ENCODE results near the gene CCDC92B. TPM values are rescaled to one million over a fixed set of nuclear protein-coding genes. Genes with fewer than 3 reads are reported as not detected.

The CCDC92B gene
- total RNA-seq, 1 donor from 2014 or later = not detected

DNA sequence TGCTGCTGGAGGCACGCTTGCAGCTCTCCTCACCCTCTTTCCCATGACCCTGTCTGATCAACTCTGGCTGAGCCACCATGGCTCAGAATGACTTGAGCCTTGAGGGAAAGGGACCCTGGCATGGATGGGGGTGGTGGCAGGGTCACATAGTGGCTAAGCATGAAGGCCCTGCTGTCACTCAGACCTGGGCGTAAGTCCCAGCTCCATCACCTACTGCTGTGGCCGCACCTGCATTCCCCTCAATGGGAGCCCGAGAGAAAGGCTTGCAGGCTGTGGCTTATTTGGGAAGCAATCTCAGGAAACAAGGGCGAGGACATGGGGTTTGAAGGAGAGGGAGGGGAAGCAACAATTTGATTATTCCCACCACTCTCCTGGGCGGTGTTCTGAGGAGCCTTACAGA, 29.0 kb upstream of the CCDC92B start:
- DNase-seq (ENCODE audit: low read depth, low spot score) = no peak

DNA sequence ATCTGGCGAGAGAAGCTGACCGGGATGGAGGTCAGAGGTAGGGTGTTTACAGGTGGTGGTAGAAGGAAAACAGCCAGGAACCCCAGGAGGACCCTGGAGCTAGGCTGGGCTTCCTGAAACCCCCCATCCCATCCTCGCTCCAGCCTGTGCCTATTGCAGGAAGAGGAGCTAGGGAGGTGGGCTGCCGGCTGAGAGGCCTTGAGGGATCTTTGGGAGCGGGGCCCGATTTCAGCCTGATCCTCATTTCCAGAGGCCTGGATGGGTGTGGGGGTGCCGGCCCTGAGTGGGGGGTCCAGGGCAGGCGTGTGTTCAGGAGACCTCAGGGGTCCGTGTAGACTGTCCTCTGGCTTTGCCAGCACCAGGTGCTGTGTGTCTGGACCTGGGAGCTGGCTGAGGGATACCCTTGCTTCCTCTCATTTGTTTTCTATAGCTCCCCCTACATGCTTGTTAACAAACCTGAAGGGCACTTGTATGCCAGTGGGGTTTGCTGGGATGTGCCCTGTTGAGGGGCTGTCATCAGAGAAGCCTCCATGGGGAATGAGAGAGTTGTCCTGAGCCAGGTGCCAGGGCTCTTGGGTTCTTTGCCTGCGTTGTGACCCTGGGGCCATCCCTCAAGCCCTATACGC, 27.9 kb upstream of the CCDC92B start:
- DNase-seq (ENCODE audit: low read depth, low spot score) = no peak

DNA sequence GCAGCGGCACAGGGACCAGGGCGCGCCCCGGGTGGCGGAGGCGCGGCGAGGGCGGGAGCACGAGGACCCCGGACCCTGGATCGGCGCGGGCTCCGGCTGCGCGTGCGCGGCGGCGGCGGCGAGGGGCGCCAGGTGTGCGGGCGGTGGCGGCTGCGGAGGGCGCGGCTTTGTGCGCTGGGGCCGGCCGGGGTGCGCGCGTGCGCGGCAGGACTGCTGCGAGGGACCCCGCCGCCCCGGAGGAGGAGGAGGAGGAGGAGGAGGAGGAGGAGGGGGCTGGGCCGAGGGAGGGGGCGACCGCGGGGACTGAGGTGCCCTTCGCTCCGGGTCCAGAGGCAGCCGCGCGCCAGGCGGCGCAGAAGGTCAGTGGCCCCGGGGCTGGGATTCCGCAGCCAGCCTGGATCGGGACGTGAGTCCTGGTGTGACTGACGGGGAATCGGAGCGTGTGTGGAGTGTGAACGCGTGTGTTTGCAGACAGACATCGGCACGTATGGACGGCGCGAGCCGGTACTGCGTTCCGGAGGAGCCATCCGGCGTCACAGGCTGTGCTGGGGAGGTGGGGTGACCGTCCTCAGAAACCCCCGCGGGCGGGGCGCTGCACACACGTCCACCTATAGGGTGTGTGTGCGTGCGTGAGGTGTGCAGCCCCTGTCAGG, 27.3 kb upstream of the CCDC92B start:
- no peak for DNase-seq (ENCODE audit: low read depth, low spot score)

DNA sequence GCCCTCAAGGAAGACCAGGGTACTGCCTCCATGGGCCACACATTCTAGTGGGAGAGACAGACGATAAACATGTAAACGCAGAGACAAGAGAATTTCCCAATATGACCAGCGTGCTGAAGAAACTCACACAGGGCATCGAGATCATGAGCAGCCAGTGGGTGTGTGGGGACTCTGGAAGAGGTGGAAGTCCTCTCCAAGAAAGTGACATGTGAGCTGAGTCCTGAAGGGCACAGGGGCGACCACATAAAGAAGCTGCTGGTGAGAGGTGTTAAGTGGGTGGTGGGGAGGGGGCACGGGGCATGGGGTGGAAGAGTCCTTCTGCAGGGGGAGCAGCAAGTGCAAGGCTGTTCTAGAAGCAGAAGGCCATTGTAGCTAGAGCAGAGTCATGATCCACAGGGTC, 25.8 kb upstream of the CCDC92B start:
- no peak for DNase-seq (ENCODE audit: low read depth, low spot score)

DNA sequence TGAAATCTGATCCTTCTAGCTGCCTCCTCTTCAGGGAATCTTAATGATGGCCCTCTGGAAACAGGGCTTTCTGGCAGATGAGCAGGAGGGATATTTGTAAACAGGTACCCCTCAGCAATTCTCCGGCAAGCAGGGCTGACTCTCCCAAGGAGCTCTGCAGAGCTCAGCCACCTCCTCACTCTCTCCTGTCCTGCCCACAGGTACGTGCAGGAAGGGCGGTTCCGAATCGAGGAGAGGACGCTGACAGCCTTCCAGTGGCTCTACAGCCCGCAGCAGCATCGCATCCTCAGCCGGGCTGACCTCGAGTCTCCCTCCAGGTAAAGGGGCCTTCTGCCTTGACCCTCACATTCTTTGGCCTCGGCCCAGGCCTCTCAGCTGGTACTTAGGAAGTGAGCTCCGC, 20.7 kb upstream of the CCDC92B start:
- no peak for DNase-seq (ENCODE audit: low read depth, low spot score)

DNA sequence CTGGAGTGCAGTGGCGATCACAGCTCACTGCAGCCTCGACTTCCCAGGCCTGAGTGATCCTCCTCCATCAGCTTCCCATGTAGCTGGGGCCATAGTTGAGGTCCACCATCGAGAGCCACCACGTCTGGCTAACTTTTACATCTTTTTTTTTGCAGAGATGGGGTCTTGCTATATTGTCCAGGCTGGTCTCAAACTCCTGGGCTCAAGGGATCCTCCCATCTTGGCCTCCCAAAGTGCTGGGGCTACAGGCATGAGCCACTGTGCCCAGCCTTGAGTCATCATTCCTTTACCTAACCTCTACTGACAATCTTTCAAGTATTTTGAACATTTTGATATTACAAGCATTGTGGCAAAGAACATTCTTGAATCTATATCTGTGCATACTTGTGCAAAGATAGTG, 9.4 kb upstream of the CCDC92B start:
- DNase-seq (ENCODE audit: low read depth, low spot score) = no peak

DNA sequence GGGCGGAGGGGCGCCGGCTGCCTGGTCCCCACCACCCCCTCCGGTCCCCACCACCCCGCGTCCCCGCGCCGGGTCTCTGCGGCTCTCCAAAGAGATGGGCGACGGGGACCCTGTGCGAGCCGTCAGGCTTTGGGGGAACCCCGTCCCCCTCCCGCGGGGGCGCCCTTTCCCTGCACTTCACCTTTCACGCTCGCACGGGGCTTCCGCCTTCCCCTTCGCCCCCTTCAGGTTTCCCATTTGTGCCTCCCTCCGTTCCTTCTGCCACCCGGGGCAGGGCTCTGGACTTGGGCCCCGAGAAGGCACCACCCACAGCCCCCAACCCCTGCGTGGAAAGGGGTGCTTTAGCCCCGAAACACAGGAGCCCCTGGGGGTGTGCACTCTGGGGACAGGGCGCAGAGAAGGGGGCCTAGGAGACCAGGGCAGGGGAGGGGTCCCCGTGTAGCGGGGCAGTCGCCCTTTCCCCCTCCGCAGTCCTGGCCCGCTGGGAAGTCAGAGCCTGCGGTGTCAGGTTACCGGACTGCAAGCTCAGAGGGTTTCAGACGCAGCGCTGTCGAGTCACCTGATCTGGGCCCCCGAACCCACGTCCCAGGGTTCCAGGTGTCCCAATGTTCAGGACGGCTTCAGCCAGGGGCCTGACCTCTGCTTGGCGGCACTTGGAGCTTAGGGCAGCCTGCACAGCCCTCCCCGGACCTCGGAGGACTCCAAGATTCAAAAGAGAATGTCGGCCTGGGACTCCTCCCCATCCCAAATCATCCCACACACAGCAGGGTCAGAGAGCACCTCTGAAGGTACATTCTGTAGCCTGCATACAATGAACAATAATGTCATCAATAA, 6.7 kb upstream of the CCDC92B start:
- DNase-seq (ENCODE audit: low read depth, low spot score) = no peak

DNA sequence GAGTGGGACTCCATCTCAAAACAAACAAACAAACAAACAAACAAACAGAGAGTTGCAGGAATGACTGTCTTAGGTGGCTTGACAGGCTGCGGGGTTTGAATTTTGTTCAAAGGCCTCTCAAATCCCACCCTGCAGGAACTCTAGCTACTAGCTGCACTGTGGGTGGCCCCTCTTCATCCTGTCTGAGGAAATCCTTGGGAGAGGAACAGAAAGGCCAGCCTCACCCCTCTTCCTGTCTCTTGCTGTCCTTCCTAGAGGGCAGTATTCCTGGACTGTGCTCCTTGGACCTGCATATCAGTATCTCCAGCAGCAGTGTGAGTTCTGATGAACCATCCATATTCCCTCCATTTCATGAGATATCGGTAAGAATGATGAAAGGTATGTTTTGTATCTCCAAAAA, 2.0 kb upstream of the CCDC92B start:
- no peak for DNase-seq (ENCODE audit: low read depth, low spot score)

DNA sequence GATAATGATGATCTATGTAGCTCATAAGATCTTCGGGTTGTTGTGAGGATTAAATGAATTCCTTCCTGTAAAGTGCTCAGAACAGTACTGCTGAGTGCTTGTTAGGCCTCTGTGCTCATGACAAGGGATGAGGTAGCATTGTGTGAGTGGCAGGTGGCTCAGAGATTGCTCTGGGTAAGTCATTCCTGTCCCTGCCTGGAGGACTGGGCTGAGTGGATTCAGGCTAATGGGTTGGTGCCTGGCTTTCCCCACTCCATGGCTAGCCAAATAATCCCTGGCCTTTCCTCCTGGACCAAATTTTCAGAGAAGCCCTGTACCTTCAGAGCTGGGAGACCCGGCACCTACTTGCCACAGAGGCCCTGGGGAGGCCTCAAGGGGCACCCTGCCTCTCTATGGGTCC, 1.3 kb upstream of the CCDC92B start:
- no peak for DNase-seq (ENCODE audit: low read depth, low spot score)

DNA sequence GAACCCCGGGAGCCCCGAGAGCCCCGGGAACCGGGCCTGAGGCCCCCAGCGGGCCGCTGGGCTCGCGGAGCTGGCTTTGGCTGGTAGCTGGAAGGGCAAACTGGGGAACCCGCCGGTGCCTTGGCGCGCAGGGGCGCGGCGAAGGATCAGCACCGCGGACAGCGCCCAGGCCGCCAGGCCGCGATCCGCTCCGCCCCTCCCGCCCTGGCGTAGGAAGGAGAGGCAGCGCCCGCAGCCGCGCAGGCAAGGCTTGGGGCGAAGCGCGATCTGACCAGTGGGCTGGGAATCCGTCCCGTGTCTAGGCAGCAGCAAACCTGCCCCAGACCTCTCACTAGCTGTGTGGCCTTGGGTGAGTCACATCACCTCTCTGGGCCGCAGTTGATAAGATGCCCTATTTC, 331 bp upstream of the CCDC92B start:
- DNase-seq (ENCODE audit: low read depth, low spot score) = no peak

DNA sequence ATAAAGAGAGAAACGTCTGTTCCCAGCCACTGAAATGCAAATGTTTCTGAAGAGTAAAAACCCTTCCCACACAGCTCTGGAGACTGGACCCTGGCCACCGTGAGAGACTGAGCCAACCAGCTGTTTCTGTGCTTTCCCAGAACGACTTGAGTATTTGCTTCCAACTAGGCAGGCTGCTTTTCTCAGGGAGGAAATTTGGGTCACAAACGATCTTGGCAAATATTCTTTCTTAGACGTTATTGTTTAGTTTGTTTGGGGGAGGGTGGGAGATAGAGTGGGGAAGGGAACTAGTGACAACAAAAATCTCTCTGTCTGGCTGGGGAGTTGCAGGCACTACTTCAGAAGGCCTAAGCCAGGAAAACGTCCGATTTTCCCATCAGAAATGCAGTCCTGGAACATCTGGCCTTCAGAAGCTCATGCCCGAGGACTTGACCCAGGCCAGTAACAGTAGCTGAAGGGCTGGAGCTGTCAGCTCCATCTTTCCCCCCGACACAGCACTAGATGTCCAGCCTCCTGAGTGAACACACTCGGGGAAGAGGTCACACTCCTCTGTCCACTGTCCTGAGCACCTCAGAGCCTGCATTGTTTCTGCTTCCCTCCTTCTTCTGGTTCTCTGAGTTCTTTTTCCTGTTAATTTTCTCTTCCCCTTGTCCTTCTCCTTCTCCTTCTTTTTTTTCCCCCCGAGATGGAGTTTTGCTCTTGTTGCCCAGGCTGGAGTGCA, 4.0 kb downstream of the CCDC92B start:
- DNase-seq (ENCODE audit: low read depth, low spot score) = no peak

DNA sequence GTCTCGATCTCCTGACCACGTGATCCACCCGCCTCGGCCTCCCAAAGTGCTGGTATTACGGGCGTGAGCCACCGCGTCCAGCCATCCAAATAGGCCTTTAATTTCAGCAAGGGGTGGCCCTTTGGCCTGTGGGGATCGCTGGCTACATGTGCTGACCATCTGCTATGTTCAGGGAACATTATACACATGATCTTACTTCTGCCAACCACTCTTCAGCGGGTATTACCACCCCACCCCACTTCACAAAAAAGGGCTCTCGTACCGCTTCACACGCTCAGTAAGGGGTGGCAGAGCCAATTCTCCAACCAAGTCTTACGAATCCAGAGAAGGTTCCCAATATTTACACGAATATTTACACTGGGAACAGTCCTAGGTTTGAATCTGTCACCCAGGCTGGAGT, 11.8 kb downstream of the CCDC92B start:
- DNase-seq (ENCODE audit: low read depth, low spot score) = no peak

DNA sequence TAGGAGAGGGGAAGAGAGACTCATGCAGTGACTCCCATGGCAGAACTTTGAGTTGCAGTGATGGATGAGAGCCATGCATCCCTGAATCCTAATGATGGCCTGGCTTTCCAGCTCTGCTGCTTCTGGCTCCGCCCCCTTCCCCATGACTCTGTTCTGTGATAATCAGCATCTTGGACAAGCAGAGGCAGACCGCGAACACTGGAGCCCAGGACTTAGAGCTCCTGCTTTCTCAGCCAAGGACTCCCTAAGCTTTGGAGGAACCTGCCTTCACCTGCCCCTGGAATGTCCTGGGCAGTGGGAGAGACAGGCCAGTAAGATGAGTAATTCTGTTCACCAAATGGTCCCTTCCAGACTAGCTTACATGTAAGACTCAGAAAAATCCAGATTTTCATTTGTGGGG, 12.5 kb downstream of the CCDC92B start:
- DNase-seq (ENCODE audit: low read depth, low spot score) = no peak

DNA sequence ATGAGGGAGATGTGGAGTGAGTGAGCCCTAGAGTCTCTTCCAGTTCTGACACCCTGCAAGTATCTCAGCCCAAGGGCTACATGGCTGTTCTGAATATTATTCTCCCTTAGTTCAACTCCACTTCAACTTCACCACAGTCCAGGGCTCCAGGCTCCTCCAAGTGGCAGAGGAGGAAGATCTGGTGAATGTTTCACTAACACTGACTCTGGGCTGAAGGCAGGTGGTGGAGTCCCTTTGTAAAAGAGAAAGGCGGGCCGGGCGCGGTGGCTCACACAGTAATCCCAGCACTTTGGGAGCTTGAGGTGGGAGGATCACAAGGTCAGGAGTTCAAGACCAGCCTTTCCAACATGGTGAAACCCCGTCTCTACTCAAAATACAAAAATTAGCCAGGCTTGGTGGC, 13.6 kb downstream of the CCDC92B start:
- no peak for DNase-seq (ENCODE audit: low read depth, low spot score)

DNA sequence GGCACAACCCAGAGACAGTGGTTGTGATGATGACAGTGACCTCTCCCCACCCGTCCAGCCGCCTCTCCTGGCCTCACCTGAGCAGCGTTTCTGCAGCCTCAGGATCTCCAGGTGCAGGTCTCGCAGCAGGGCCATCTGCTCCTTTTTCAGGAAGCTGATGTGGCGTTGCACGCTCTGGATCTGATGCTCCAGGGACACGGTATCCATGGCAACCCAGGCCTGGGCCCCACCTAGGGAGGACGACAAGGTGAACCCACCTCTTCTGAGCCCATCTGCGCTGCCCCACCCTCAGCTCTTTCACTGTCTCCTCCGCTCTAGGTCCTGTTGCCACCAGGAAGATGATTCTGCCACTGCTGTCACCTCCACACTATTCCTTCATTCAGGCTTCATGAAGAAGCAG, 14.5 kb downstream of the CCDC92B start:
- DNase-seq (ENCODE audit: low read depth, low spot score) = no peak

DNA sequence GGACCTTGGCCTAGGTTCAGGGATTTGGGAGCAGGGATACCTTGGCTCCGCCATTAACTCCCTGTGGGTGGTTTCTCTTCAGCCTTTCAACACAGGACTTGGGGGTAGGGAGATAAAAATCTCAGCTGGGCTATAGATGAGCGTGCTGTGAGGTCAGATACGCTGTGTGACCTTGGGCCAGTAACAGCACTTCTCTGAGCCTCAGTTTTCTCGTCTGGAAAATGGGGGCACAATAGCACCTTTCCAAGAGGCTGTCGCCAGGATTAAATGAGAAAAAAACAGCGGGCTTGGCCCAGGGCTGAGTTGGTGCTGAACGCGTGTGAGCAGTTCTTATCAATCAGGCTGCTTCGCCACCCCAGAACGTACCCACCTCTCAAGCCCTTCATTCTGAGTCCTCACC, 17.6 kb downstream of the CCDC92B start:
- DNase-seq (ENCODE audit: low read depth, low spot score) = no peak

DNA sequence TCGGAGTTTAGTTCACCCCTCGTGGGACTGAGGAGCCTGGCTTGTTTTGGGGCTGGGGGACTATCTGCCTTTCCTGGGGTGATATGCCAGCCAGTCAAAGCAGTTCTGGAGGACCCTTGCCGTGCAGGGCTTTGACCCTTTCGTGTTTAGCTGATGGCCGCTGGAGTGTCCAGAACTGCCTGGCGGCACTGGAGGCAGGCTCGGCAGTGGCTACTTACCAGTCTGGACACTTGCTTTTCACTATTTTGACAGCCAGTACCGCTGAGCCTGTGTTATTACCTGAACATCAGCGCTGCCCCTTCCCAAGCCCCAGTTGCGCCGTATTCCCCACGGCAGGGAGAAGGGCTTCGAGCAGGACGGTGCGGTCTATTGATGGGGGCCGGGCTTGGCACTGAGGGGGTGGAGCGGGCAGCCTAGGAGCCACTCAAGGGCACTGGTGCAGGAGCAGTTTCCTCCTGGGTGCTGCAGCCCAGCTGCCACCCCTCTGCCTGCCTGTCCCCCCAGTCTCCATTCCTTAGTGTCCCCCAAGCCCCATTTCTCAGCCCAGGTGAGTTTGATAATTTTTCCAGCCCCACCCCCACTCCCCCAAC, 18.6 kb downstream of the CCDC92B start:
- DNase-seq (ENCODE audit: low read depth, low spot score) = no peak

DNA sequence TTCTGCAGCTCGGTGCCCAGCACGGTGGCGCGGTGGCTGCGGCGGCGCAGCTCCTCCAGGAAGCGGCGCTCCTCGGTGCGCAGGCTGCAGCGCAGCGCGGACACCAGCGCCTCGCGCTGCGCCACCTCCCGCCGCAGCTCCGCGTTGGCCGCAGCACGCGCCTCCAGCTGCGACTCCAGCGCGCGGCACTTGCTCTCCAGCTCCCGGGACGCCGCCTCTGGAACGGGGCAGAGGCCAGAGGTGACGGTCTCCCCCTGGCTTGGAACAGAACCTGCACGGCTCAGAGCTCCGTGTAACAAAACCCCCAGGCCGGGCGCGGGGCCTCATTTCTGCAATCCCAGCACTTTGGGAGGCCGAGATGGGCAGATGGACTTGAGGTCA, 24.7 kb downstream of the CCDC92B start:
- no peak for DNase-seq (ENCODE audit: low read depth, low spot score)

DNA sequence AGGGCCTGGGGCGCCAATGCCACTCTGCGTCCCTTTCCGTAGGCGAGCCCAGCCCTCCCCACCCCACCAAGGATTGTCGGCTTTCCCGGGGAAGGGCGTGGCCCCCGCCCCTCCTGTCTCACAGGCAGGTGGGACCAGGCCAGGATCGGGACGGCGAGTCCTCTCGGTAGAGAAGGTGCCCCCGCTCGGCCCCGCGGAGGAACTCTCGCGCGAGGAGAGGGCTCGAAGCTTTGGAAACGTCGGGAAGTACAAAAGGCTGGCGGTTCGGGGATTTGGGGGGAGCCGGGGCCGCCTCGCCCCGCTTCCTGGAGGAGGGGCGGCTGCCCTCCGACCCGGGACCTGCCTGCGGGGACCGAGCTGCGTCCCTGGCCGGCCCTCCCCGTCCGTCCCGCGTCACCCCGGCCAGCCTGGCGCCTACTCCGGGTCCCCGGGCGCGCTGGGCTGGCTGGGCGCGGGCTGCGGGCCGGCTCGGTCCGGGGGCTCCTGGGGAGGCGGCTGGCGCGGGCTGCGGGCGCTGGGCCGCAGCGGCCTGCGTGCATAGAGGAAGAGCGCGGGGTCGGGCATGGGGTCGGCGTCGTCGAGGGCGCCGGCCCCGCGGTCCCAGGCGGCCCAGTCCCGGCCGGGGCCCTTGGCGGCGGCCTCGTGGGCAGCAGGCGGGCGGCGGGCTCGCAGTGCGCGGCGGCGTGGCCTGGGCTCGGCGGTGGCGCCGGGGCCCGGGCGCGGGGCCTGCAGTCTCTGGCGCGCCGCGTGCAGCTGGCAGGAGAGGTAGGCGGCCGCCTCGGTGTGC, 25.3 kb downstream of the CCDC92B start:
- no peak for DNase-seq (ENCODE audit: low read depth, low spot score)

DNA sequence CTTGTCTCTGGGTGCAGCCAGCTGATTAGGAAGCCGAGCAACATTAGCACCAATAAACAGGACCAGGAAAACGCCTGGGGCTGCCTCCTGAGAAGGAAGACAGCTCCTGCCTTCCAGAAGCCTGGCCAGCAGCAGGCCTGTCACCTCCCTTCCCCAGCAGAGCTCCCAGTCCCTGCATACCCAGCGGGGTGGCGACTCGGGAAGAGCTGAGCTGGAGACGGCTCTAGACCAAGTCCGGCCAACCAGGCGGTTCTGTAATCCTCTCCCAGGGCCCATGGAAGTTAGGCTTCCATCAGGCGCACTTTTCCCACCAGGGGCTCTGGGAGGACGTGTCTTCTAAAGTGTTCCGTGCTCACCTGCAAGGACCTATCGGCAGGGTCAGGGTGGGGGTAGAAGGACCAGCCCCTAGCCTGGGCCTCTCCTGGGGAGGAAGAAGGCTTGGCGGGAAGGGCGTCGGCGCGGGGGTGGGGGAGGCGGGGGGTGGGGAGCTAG, 25.9 kb downstream of the CCDC92B start:
- DNase-seq (ENCODE audit: low read depth, low spot score) = no peak

DNA sequence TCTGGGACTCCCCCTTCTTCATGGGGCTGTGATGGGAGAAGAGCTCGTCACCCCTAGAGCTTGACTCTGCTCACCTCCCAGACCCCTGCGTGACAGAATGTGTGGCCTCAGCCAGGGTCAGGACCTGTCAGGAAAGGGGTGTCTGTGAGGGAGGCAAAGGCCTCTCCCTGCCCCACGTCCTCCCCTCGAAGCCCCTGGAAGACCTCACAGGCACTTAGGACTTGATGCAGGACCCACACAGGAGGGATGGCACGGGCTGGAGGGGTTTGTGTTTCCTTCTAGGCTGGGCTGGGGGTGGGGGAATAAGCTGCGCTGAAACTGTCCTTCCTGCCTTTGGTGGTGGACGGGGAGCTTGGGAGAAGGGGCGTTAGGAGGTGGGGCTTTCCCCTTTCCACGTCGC, 26.8 kb downstream of the CCDC92B start:
- no peak for DNase-seq (ENCODE audit: low read depth, low spot score)

Data from pulmonary artery endothelial cell (primary cell).